IMR-90 (cell line): Measurements from ENCODE around the gene RLIM.
A peak's percentile ranks its signal among the peaks of the same experiment; 100 is the strongest.

ENCODE experiments used
- BHLHE40 ChIP-seq: fragments of 150-350 bp; IDR thresholded peaks from 2 replicates; pipeline ENCODE4 v1.6.1; 2016; ENCODE audit warnings: mild to moderate bottlenecking, low read depth, low read length
- CEBPB ChIP-seq: IDR thresholded peaks from 2 replicates; pipeline ENCODE4 v1.6.1; 2012; ENCODE audit warnings: low read depth, low read length, improper control_type of control experiment
- CTCF ChIP-seq: conservative IDR thresholded peaks from 2 replicates; pipeline ENCODE4 v1.5.1; 2012; ENCODE audit warnings: mild to moderate bottlenecking, low read depth, low read length, improper control_type of control experiment
- ELK1 ChIP-seq: fragments of 150-350 bp; IDR thresholded peaks from 2 replicates; pipeline ENCODE4 v1.6.1; 2016; ENCODE audit warnings: low read depth, mild to moderate bottlenecking, low read length, moderate library complexity, borderline replicate concordance
- MAZ ChIP-seq: IDR thresholded peaks from 2 replicates; pipeline ENCODE4 v1.6.1; 2012; ENCODE audit warnings: low read depth, mild to moderate bottlenecking, low read length, improper control_type of control experiment, moderate library complexity, borderline replicate concordance
- POLR2A ChIP-seq: IDR thresholded peaks from 2 replicates; pipeline ENCODE4 v1.6.1; 2012; ENCODE audit warnings: mild to moderate bottlenecking, low read depth, low read length
- RAD21 ChIP-seq: IDR thresholded peaks from 2 replicates; pipeline ENCODE4 v1.6.1; 2012; ENCODE audit warnings: low read length, improper control_type of control experiment
- RFX5 ChIP-seq: IDR thresholded peaks from 2 replicates; pipeline ENCODE4 v1.8.0; 2012; ENCODE audit warnings: low read depth, mild to moderate bottlenecking, low read length, moderate library complexity
- USF2 ChIP-seq: fragments of 150-350 bp; IDR thresholded peaks from 2 replicates; pipeline ENCODE4 v1.6.1; 2017; ENCODE audit warnings: mild to moderate bottlenecking, antibody characterized with exemption, low read length, low read depth

- TF ChIP-seq RFX5 (no peak), CEBPB (no peak), POLR2A (no peak), CTCF (peak; percentile 99), USF2 (no peak), BHLHE40 (no peak), MAZ (no peak), RAD21 (peak; percentile 95), ELK1 (no peak)
These were observed 64.1 kb downstream of the RLIM start for GRCh38 chrX:74550295-74550802.
